Activated CD4-positive, alpha-beta memory T cell treated with anti-CD3 and anti-CD28 coated beads, Interleukin-2, amount 10 ng/mL, durations not matched to agents 7 days and 5 days (primary cell): ENCODE data around the gene VEGFD. TPM values are rescaled to one million over a fixed set of nuclear protein-coding genes. Genes with fewer than 3 reads are reported as not detected.

ENCODE experiments used
- CTCF ChIA-PET: fragments of 350-600 bp; sonication (Branson Sonifier 250); formaldehyde crosslinking; loops from one replicate; lab custom pipeline; 2021; ENCODE audit warnings: antibody characterized with exemption, inconsistent platforms; lab: Charles Lee
- POLR2A ChIA-PET: fragments of 350-600 bp; sonication (Branson Sonifier 250); formaldehyde crosslinking; loops from one replicate; lab custom pipeline; 2021; ENCODE audit warnings: antibody characterized with exemption; lab: Charles Lee
- DNase-seq: peaks from one replicate; pipeline ENCODE4 v3.0.0-alpha.2; 2020
- H3K27ac Mint-ChIP-seq: one replicate; pipeline ENCODE4 v1.8.0; 2021; ENCODE audit warnings: mild to moderate bottlenecking, mixed read lengths
- H3K27me3 Mint-ChIP-seq: one replicate; pipeline ENCODE4 v1.8.0; 2021; ENCODE audit warnings: mixed read lengths
- H3K36me3 Mint-ChIP-seq: one replicate; pipeline ENCODE4 v1.8.0; 2021; ENCODE audit warnings: low read depth, mixed read lengths
- H3K4me1 Mint-ChIP-seq: one replicate; pipeline ENCODE4 v1.8.0; 2021; ENCODE audit warnings: mixed read lengths
- H3K4me3 Mint-ChIP-seq: one replicate; pipeline ENCODE4 v1.8.0; 2021; ENCODE audit warnings: mild to moderate bottlenecking, mixed read lengths
- H3K9me3 Mint-ChIP-seq: one replicate; pipeline ENCODE4 v1.8.0; 2021; ENCODE audit warnings: mixed read lengths
- total RNA-seq, 2 experiments: library from RNA; stranded (reverse); gene quantifications; one replicate each; pipeline ENCODE4 v1.2.3, GENCODE V29; 2021

Gene VEGFD, protein sequence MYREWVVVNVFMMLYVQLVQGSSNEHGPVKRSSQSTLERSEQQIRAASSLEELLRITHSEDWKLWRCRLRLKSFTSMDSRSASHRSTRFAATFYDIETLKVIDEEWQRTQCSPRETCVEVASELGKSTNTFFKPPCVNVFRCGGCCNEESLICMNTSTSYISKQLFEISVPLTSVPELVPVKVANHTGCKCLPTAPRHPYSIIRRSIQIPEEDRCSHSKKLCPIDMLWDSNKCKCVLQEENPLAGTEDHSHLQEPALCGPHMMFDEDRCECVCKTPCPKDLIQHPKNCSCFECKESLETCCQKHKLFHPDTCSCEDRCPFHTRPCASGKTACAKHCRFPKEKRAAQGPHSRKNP
- total RNA-seq = under 1 TPM in 1 of 2 experiments, not detected in 1; 0.10 TPM

DNA sequence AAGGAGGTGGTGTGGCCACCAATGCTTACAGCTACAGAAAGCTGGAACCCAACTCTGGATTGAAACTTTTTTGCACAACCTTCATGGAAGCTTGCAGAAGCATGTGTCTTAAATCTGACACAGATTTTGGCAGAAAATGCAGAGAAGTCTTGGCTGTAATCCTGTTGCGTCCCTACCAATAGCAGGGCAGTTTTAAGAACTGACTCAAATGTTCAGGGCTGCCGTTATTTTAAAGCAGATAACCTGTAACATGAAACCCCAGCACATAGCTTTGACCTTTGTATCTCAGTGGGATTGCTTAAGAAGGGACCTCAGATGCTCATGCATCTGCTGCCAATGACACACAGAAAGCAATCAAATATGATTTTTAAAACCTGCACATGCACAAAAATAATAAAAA, at the start of gene VEGFD:
TSS of gene VEGFD (minus strand) at position 110 of the 400 bp plus-strand sequence. CDS start 467 bp downstream, outside the sequence.
- no peaks in the 10 kb centered on the region for H3K36me3 Mint-ChIP-seq
- peaks cover 2% of the 10 kb centered on the region for H3K27me3 Mint-ChIP-seq
- no peak for DNase-seq
- ChIA-PET CTCF (no interaction called here), POLR2A (no interaction called here)
- H3K9me3 Mint-ChIP-seq = no peaks in the 10 kb centered on the region
- no peaks in the 10 kb centered on the region for H3K4me1 Mint-ChIP-seq
- no peak within 1 kb of the TSS for H3K4me3 Mint-ChIP-seq
- H3K27ac Mint-ChIP-seq = no peak within 1 kb of the TSS

DNA sequence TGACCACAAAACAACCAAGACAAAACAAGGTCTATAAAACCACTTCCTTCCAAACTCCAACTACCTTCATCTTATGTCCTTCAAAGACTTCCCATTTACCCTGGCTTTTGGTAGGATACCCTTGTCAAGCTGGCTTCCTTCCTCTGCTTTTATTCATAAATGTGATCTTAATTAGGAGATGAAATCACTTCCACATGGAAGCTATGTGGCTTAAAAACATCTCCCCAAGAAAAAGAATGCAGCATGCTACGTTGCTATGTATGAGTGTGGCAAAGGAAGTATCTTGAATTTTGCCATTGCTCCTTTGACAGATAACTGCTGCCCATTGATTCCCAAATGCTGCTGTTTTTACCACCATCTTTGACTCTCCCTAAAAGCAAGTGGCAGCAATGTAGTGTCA, 46.4 kb upstream of the VEGFD start:
- Mint-ChIP-seq H3K4me1 (no peaks in the 10 kb centered on the region), H3K27me3 (peaks cover 14% of the 10 kb centered on the region), H3K4me3 (no peak overlapping the region), H3K36me3 (no peaks in the 10 kb centered on the region), H3K9me3 (no peaks in the 10 kb centered on the region), H3K27ac (no peak overlapping the region)
- POLR2A ChIA-PET = no interaction called here
- CTCF ChIA-PET = interaction anchor here (0.7 kb wide), 1 partner anchor 78 kb away, joined by 4 read pairs; no protein-coding TSS in a partner anchor
- no peak for DNase-seq

DNA sequence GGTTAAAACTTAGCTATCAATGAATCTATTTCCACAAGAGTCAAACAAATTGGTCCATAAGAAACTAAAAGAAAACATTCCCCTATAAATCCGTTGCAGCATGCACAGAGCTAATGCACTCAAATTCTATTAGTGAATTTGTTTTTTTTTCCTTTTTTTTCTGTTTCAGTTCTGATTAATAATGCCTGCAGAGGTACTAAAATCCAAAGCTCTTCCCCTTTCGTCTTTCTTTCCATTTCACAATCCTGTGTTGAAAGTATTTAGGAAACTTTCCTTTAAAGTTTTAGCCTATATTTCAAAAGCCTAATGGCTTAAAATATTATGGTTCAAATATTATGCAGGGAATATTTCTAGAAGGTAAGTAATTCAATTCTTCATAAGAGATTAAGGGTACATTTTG, 45.9 kb upstream of the VEGFD start:
- Mint-ChIP-seq H3K36me3 (no peaks in the 10 kb centered on the region), H3K4me1 (no peaks in the 10 kb centered on the region), H3K27ac (no peak overlapping the region), H3K4me3 (no peak overlapping the region), H3K27me3 (peaks cover 14% of the 10 kb centered on the region), H3K9me3 (no peaks in the 10 kb centered on the region)
- POLR2A ChIA-PET = no interaction called here
- DNase-seq = no peak
- CTCF ChIA-PET = interaction anchor here (0.7 kb wide), 1 partner anchor 77 kb away, joined by 4 read pairs; no protein-coding TSS in a partner anchor

DNA sequence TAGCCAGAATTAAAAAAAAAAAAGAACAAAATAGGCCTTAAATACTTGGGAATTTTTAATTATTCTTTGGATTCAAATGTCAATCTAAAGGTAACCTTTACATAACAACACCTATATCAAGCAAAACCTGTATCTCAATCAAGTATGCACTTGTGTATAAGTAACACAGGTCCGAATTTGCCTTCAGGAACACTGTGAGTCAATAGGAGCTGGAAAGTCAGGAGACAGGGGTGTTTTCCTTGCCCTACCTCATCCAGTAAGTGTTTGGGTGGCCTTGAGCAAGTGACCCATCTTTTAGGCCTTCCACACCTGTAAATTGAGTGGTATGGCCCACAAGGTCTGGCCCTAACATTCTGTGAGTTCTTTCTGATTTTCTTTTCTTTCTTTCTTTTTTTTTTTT, 40.8 kb upstream of the VEGFD start:
- Mint-ChIP-seq H3K4me1 (no peaks in the 10 kb centered on the region), H3K27ac (no peak overlapping the region), H3K4me3 (no peak overlapping the region), H3K9me3 (no peaks in the 10 kb centered on the region), H3K27me3 (no peaks in the 10 kb centered on the region), H3K36me3 (no peaks in the 10 kb centered on the region)
- ChIA-PET POLR2A (no interaction called here), CTCF (no interaction called here)
- no peak for DNase-seq

DNA sequence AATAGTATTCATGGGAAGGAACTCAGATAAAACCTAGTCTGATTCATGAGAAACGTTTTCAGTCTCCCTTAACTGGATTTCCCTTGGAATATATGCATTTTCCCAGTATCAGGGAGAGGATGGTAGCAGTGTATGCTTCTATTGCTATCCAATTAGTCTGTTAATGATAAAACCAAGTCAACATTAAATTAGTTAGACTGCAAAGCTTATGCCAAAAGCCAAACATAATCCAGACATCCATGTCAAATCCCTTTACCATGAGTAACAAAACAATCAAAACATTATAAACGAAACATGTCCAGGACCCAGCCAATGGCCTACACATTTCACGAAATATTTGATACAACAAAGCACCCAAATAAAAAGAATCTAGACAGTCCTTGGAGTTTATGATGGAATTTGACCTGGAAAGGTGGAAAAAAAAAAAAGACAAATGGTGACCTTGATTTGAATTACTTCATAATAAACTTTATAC, 34.5 kb upstream of the VEGFD start:
- no peak for DNase-seq
- POLR2A ChIA-PET = no interaction called here
- H3K9me3 Mint-ChIP-seq = no peaks in the 10 kb centered on the region
- no peak overlapping the region for H3K27ac Mint-ChIP-seq
- no peaks in the 10 kb centered on the region for H3K4me1 Mint-ChIP-seq
- H3K27me3 Mint-ChIP-seq = no peaks in the 10 kb centered on the region
- H3K4me3 Mint-ChIP-seq = no peak overlapping the region
- CTCF ChIA-PET = no interaction called here
- no peaks in the 10 kb centered on the region for H3K36me3 Mint-ChIP-seq

DNA sequence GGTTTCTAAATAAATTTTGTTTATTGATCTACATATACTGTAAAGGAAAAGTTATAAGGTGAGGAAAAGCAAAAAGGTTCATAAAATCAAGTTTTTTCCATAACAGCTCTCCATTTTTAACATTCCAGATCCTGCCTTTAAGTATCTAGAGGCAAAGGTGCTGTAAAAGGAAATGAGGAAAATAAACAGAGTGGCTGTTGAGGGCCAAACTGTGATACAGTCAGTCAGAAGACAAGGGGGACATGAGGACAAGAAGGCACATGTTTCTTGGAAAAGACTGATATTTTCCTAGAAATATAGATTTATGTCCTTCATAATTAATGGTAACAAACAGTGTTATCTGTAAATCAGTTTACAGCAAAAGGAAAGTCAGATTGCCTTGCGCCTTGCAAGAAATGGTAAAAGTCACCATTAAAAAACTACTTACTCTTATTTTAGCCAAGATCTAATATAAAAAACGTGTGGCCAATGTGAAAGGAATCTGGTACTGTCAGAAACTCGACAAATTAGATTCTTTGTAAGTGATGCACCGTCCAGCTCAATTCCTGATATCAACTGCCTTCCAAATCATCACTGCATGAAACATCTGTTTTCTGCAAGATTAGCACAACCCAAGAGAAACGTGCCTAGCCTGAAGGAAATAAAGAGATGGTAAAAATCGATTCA, 34.0 kb upstream of the VEGFD start:
- H3K4me1 Mint-ChIP-seq = no peaks in the 10 kb centered on the region
- ChIA-PET CTCF (no interaction called here), POLR2A (no interaction called here)
- DNase-seq = no peak
- no peak overlapping the region for H3K4me3 Mint-ChIP-seq
- H3K27ac Mint-ChIP-seq = no peak overlapping the region
- H3K36me3 Mint-ChIP-seq = no peaks in the 10 kb centered on the region
- no peaks in the 10 kb centered on the region for H3K9me3 Mint-ChIP-seq
- H3K27me3 Mint-ChIP-seq = no peaks in the 10 kb centered on the region

DNA sequence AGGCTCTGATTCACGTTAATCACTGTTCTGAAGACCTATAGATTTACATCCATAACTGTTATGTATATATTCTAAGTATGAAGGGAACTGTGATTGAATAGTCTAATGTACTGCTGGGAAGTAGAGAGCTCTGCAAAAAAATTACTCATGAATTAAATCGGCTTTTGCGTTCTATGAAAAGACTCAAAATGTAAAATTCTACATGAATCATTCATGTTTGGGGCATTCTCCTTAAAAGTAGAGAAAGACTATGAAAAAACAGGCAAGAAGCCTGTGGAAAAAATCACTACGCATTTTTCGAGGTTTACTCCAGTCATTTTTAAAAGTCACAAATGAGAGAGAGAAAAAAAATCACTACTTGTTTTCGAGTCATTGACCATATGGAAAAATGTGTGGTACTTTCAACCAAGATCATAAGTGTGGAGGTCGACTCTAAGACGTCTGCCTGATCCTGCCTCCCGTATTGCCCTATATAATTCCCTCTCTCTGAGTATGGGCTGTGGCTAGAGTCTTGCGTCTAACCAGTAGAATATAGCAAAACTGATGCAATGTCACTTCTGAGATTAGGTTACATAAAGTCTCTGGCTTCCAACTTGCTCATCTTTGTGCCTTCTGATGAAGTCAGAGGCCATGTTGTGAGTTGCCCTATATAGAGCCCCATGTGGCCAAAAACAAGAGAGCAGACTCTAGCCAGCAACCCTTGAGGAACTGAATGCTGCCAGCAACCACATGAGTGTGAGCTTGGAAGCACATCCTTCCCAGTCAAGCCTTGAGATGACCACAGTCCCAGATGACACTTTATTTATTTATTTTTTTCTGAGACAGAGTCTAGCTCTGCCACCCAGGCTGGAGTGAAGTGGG, 32.1 kb upstream of the VEGFD start:
- Mint-ChIP-seq H3K4me1 (no peaks in the 10 kb centered on the region), H3K36me3 (no peaks in the 10 kb centered on the region), H3K9me3 (no peaks in the 10 kb centered on the region), H3K27ac (no peak overlapping the region), H3K27me3 (no peaks in the 10 kb centered on the region), H3K4me3 (no peak overlapping the region)
- ChIA-PET POLR2A (no interaction called here), CTCF (no interaction called here)
- DNase-seq = no peak

DNA sequence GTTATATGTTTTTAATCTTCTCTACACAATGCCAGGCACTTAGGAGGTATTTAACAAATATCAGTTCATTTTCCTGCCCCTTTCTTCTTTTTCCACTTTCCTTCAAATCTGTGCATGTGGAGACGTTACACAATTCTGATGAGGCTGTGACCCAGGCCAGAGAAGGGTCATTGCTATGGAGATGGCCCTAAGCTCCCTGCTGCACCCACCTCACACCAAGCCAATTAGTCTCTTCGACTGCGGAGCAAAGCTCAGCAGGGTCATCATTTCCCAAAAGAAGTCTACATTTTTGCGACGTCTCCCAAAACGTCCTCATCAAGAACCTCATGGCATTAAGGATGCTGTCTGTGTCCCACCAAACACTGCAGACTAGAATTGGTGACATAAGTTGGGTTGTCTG, 28.9 kb upstream of the VEGFD start:
- DNase-seq = no peak
- ChIA-PET POLR2A (no interaction called here), CTCF (interaction anchor here (1.0 kb wide), 1 partner anchor 213 kb away, joined by 3 read pairs; no protein-coding TSS in a partner anchor)
- Mint-ChIP-seq H3K4me1 (no peaks in the 10 kb centered on the region), H3K27me3 (no peaks in the 10 kb centered on the region), H3K4me3 (no peak overlapping the region), H3K36me3 (no peaks in the 10 kb centered on the region), H3K9me3 (no peaks in the 10 kb centered on the region), H3K27ac (no peak overlapping the region)

DNA sequence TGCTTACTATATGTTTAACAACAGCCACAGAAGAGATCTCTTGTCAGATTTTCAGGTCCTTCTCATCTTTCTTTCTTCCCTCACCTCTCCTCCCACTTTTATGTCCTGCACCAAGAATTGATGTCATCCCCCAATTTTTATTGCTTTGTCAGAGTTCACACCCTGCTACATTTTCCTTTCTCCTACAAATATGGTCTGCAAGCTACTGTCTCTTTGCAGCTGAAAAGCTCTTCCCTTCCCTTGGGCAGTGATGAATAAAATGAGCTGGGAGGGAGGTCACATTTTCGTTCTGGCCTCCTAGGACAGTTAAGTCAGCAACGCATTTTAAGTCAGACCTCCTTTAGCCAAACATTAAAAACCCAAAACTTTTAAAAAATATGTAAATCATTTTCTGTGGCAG, 26.7 kb upstream of the VEGFD start:
- POLR2A ChIA-PET = no interaction called here
- no peak for DNase-seq
- no peaks in the 10 kb centered on the region for H3K9me3 Mint-ChIP-seq
- H3K4me1 Mint-ChIP-seq = no peaks in the 10 kb centered on the region
- H3K27ac Mint-ChIP-seq = no peak overlapping the region
- CTCF ChIA-PET = no interaction called here
- no peaks in the 10 kb centered on the region for H3K36me3 Mint-ChIP-seq
- no peaks in the 10 kb centered on the region for H3K27me3 Mint-ChIP-seq
- no peak overlapping the region for H3K4me3 Mint-ChIP-seq

DNA sequence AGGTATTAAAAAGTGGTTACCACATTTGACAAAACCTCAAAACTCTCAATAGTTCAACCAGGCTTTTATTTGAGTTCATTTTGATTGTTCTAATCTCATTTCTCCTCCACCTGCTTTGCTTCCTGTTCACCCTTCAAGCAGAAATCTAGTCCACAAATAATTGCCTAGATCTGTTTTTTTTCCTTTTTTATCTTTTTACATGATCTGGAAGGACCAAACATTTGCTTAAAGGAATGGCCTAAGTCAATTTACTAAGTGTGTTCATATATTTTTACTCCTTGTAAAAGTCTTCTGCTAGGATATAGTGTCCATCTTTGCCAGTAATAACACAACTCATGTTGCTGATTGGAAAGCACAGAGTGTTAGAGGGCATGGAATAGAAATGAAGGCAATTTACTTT, 26.2 kb upstream of the VEGFD start:
- Mint-ChIP-seq H3K4me1 (no peaks in the 10 kb centered on the region), H3K36me3 (no peaks in the 10 kb centered on the region), H3K27me3 (no peaks in the 10 kb centered on the region), H3K4me3 (no peak overlapping the region), H3K27ac (no peak overlapping the region), H3K9me3 (no peaks in the 10 kb centered on the region)
- ChIA-PET CTCF (no interaction called here), POLR2A (no interaction called here)
- DNase-seq = no peak

DNA sequence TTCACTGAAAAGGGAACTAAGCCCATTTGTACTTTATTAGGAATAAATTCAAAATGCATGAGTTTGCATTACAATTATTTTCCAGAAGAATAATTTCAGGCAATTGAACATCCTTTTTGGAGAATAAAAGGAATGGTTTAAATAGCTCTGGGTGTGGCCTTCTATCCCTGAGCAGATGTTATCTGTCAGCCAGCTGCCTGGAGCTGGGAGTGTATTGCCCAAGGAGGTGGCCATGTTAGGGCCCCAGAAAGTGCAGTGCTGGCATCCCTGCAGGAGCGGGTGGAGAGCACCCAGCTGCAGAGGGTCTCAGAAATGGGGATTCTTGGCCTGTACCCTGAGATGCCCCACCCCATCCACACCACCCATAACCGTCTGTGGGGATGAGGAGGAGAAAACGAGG, 21.6 kb upstream of the VEGFD start:
- Mint-ChIP-seq H3K27me3 (no peaks in the 10 kb centered on the region), H3K27ac (no peak overlapping the region), H3K9me3 (no peaks in the 10 kb centered on the region), H3K36me3 (no peaks in the 10 kb centered on the region), H3K4me1 (peaks cover 6% of the 10 kb centered on the region), H3K4me3 (no peak overlapping the region)
- POLR2A ChIA-PET = no interaction called here
- CTCF ChIA-PET = no interaction called here
- DNase-seq = no peak

DNA sequence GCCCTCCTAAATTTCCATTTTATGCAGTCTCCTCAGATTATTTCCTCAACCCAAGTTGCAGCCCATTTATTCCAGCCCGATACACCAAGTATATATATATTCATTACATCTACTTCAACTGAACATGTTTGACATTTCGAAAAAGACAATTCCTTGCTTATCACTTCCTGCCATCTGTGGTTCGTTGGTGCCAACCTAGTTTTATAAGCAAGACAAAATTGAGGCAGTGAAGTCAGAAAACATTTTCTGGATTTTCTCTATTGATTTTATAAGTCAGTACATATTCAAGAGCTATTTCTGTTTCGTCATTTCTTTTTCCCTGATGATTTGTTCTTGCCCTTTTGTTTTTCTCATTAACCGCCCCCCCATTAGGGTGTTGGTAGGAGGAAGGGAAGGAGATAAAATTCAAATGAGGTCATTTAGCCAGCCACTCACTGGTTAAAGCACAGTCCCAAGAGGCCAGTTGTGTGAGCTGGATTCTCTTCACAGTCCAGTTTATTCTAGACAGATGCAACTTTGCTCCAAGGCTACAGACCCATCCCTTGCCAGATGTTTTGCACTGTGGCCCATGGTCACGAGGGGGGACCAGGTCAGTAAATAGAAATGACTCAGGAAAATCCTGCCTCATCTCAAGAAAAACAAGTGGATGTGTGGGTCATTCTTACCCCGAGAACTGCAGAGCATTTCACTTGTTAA, 20.3 kb upstream of the VEGFD start:
- Mint-ChIP-seq H3K4me3 (no peak overlapping the region), H3K36me3 (no peaks in the 10 kb centered on the region), H3K4me1 (peaks cover 6% of the 10 kb centered on the region), H3K27ac (no peak overlapping the region), H3K27me3 (no peaks in the 10 kb centered on the region), H3K9me3 (no peaks in the 10 kb centered on the region)
- ChIA-PET CTCF (no interaction called here), POLR2A (no interaction called here)
- DNase-seq = no peak
